Measurements from ENCODE around the gene LBX2. TPM values are rescaled to one million over a fixed set of nuclear protein-coding genes. Genes with fewer than 3 reads are reported as not detected.

Gene LBX2
- total and polyA plus RNA-seq, 2 experiments from 2014 or later, result 0.24 to 0.57 TPM

GRCh38 chr2:74528600-74529356 lies 29.4 kb upstream of the LBX2 start:
- peak overlapping the region; percentile 100 for H3K4me3 Mint-ChIP-seq
- peaks cover 18% of the 10 kb centered on the region for H3K27me3 Mint-ChIP-seq (ENCODE audit: insufficient read depth, low read depth, poor library complexity)
- Histone ChIP-seq H3K79me2 (replicated peaks; ENCODE audit: insufficient read depth) (peaks cover 18% of the 10 kb centered on the region), H2AFZ (peak overlapping the region; percentile 94; the same call in 1 of the 2 replicates), H3K27ac (ENCODE audit: low read depth) (peak overlapping the region; percentile 83; the same call in 1 of the 2 replicates), H4K20me1 (replicated peaks; ENCODE audit: insufficient read depth) (peaks cover 9% of the 10 kb centered on the region; the same call in 1 of the 2 replicates), H3K4me3 (peak overlapping the region; percentile 100), H3K4me2 (peak overlapping the region; percentile 98), H3K36me3 (ENCODE audit: insufficient read depth) (peaks cover 11% of the 10 kb centered on the region), H3K9me2 (ENCODE audit: insufficient read depth) (no peaks in the 10 kb centered on the region), H3F3A (replicated peaks; ENCODE audit: low read depth) (0 out of 2 replicates have a peak, but pooled peaks cover 12% of the 10 kb centered on the region), H3K4me1 (ENCODE audit: insufficient read depth) (peaks cover 7% of the 10 kb centered on the region; the same call in 1 of the 2 replicates), H3K27me3 (ENCODE audit: insufficient read depth) (no peaks in the 10 kb centered on the region)
- ATAC-seq, result peak; percentile 6
- no peaks in the 10 kb centered on the region for H3K9me3 Mint-ChIP-seq
- H3K27ac Mint-ChIP-seq, result peak overlapping the region; percentile 97
- TF ChIP-seq STAT1 (IDR thresholded peaks at IDR 0.05; ENCODE audit: unreplicated experiment), result no peak
- TF ChIP-seq, protein P1, sequence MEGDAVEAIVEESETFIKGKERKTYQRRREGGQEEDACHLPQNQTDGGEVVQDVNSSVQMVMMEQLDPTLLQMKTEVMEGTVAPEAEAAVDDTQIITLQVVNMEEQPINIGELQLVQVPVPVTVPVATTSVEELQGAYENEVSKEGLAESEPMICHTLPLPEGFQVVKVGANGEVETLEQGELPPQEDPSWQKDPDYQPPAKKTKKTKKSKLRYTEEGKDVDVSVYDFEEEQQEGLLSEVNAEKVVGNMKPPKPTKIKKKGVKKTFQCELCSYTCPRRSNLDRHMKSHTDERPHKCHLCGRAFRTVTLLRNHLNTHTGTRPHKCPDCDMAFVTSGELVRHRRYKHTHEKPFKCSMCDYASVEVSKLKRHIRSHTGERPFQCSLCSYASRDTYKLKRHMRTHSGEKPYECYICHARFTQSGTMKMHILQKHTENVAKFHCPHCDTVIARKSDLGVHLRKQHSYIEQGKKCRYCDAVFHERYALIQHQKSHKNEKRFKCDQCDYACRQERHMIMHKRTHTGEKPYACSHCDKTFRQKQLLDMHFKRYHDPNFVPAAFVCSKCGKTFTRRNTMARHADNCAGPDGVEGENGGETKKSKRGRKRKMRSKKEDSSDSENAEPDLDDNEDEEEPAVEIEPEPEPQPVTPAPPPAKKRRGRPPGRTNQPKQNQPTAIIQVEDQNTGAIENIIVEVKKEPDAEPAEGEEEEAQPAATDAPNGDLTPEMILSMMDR (conservative IDR thresholded peaks at IDR 0.05; ENCODE audit: low read depth in 2 of 2), result 0 out of 4 replicates have a peak, but pooled peaks of 1 of the 2 experiments have one; percentile 6
- no peak for DNase-seq (ENCODE audit: low spot score)
- H3K36me3 Mint-ChIP-seq (ENCODE audit: low read depth), result peaks cover 52% of the 10 kb centered on the region
- H3K4me1 Mint-ChIP-seq, result peaks cover 19% of the 10 kb centered on the region

DNA sequence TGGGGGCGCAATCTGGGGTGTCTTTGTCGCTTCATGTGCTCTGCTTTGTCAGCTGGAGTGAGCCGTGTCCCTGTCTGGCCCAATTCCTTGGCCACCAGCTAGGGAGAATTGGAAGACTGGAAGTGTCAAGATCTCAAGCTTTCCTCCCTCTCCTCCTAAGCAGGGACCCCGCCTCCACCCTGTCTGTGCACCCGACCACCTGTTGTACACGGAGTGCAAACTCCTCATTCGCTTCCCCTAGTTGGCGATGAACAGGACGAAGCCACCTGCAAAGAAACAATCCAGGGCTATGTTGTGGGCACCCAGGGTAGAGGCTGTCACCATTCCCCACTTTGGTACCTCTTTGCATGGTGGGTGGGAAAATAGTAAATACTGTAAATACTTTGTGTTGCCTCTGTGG lies 28.3 kb upstream of the LBX2 start:
- DNase-seq (ENCODE audit: low spot score), result no peak
- H3K27me3 Mint-ChIP-seq (ENCODE audit: insufficient read depth, low read depth, poor library complexity), result peaks cover 23% of the 10 kb centered on the region
- Histone ChIP-seq H3K4me2 (no peak overlapping the region), H3K27me3 (ENCODE audit: insufficient read depth) (peaks cover 6% of the 10 kb centered on the region; the same call in 1 of the 2 replicates), H3K27ac (ENCODE audit: low read depth) (no peak overlapping the region), H2AFZ (no peak overlapping the region), H3K4me3 (no peak overlapping the region; the same call in 1 of the 2 replicates), H3K79me2 (replicated peaks; ENCODE audit: insufficient read depth) (peaks cover 18% of the 10 kb centered on the region), H4K20me1 (replicated peaks; ENCODE audit: insufficient read depth) (peaks cover 9% of the 10 kb centered on the region; the same call in 1 of the 2 replicates), H3F3A (replicated peaks; ENCODE audit: low read depth) (0 out of 2 replicates have a peak, but pooled peaks cover 12% of the 10 kb centered on the region), H3K36me3 (ENCODE audit: insufficient read depth) (peaks cover 11% of the 10 kb centered on the region), H3K4me1 (ENCODE audit: insufficient read depth) (peaks cover 7% of the 10 kb centered on the region; the same call in 1 of the 2 replicates), H3K9me2 (ENCODE audit: insufficient read depth) (no peaks in the 10 kb centered on the region)
- peak overlapping the region; percentile 100 for H3K4me3 Mint-ChIP-seq
- H3K9me3 Mint-ChIP-seq, result no peaks in the 10 kb centered on the region
- H3K4me1 Mint-ChIP-seq, result peaks cover 19% of the 10 kb centered on the region
- no peak for ATAC-seq
- H3K36me3 Mint-ChIP-seq (ENCODE audit: low read depth), result peaks cover 47% of the 10 kb centered on the region
- H3K27ac Mint-ChIP-seq, result no peak overlapping the region
- TF ChIP-seq, protein P2, sequence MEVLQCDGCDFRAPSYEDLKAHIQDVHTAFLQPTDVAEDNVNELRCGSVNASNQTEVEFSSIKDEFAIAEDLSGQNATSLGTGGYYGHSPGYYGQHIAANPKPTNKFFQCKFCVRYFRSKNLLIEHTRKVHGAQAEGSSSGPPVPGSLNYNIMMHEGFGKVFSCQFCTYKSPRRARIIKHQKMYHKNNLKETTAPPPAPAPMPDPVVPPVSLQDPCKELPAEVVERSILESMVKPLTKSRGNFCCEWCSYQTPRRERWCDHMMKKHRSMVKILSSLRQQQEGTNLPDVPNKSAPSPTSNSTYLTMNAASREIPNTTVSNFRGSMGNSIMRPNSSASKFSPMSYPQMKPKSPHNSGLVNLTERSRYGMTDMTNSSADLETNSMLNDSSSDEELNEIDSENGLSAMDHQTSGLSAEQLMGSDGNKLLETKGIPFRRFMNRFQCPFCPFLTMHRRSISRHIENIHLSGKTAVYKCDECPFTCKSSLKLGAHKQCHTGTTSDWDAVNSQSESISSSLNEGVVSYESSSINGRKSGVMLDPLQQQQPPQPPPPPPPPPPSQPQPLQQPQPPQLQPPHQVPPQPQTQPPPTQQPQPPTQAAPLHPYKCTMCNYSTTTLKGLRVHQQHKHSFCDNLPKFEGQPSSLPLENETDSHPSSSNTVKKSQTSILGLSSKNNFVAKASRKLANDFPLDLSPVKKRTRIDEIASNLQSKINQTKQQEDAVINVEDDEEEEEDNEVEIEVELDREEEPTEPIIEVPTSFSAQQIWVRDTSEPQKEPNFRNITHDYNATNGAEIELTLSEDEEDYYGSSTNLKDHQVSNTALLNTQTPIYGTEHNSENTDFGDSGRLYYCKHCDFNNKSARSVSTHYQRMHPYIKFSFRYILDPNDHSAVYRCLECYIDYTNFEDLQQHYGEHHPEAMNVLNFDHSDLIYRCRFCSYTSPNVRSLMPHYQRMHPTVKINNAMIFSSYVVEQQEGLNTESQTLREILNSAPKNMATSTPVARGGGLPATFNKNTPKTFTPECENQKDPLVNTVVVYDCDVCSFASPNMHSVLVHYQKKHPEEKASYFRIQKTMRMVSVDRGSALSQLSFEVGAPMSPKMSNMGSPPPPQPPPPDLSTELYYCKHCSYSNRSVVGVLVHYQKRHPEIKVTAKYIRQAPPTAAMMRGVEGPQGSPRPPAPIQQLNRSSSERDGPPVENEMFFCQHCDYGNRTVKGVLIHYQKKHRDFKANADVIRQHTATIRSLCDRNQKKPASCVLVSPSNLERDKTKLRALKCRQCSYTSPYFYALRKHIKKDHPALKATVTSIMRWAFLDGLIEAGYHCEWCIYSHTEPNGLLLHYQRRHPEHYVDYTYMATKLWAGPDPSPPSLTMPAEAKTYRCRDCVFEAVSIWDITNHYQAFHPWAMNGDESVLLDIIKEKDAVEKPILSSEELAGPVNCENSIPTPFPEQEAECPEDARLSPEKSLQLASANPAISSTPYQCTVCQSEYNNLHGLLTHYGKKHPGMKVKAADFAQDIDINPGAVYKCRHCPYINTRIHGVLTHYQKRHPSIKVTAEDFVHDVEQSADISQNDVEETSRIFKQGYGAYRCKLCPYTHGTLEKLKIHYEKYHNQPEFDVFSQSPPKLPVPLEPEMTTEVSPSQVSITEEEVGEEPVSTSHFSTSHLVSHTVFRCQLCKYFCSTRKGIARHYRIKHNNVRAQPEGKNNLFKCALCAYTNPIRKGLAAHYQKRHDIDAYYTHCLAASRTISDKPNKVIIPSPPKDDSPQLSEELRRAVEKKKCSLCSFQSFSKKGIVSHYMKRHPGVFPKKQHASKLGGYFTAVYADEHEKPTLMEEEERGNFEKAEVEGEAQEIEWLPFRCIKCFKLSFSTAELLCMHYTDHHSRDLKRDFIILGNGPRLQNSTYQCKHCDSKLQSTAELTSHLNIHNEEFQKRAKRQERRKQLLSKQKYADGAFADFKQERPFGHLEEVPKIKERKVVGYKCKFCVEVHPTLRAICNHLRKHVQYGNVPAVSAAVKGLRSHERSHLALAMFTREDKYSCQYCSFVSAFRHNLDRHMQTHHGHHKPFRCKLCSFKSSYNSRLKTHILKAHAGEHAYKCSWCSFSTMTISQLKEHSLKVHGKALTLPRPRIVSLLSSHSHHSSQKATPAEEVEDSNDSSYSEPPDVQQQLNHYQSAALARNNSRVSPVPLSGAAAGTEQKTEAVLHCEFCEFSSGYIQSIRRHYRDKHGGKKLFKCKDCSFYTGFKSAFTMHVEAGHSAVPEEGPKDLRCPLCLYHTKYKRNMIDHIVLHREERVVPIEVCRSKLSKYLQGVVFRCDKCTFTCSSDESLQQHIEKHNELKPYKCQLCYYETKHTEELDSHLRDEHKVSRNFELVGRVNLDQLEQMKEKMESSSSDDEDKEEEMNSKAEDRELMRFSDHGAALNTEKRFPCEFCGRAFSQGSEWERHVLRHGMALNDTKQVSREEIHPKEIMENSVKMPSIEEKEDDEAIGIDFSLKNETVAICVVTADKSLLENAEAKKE (CRISPR knock-in tag; IDR thresholded peaks at IDR 0.05), result no peak
- no peak for TF ChIP-seq NANOG (IDR thresholded peaks at IDR 0.05; ENCODE audit: borderline replicate concordance)
- TF ChIP-seq REST (IDR thresholded peaks at IDR 0.05; ENCODE audit: unreplicated experiment), result no peak
- TF ChIP-seq JUNB (IDR thresholded peaks at IDR 0.05; ENCODE audit: unreplicated experiment), result no peak
- no peak for TF ChIP-seq POLR2AphosphoS5 (IDR thresholded peaks at IDR 0.05; ENCODE audit: low read depth)
- no peak for TF ChIP-seq EZH2phosphoT487 (IDR thresholded peaks at IDR 0.05; ENCODE audit: unreplicated experiment)
- TF ChIP-seq STAT1 (IDR thresholded peaks at IDR 0.05; ENCODE audit: unreplicated experiment), result no peak
